H54 (cell line): ENCODE data around the gene DAPK2.
"Not testable (repeated sequence)": the region's sequence is repeated elsewhere in the genome, so short reads cannot be mapped to it uniquely, and the experiment has no call there.

Experiments used
- DNase-seq: peaks from one replicate; pipeline ENCODE4 v3.0.0; 2011; ENCODE audit warnings: low spot score, mixed read lengths; ENCODE audit not compliant: insufficient read length
- FAIRE-seq: peaks from 3 replicates; lab custom pipeline; 2011; peaks lifted over from hg19 to GRCh38; lab: Jason Lieb, UNC
- POLR2A ChIP-seq: IDR thresholded peaks from 2 replicates; pipeline ENCODE4 v1.6.1; 2011; ENCODE audit warnings: low read depth, mild to moderate bottlenecking, low read length

The DAPK2 gene

DNA sequence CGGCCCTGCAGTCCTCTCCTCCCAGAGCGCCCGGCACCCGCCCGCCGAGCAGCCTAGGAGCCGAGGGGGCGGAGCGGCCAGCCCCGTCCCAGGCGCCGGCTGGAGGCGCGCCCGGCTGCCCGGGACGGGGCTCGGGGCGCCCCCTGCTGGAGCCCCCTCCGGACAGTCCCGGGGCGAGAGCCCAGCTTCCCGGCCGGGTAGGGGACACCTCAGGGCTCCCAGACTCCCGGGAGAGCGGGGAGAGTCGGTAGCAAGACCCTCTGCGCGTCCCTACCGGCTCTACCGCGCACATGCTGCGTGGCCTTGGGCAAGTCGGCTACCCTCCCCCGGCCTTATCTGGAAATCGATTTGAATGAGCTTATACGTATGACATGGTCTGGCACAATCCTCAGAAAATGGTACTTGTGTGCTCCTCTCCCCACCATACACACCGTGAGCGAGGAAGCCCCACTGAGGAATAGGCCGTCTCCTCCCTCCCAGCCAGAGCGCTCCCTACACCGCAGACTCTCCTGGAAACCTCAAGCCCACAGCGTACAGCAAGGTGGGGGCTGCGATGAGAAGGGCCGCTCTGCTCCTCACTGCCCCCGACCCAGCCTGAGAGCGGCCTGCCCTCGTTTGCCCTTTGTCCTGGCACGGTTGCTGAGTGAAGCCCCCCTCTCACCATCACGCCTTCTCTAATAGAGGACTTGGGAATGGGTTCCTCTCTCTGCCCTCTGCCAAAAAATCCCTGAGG is at the start of gene DAPK2:
TSS of gene DAPK2 (minus strand) at position 65 of the 733 bp plus-strand sequence. CDS start 6,224 bp downstream, outside the sequence.
- DNase-seq (peak; percentile 70), FAIRE-seq (no peak)
- 0 out of 2 replicates have a peak, but pooled peaks have one; percentile 18 for TF ChIP-seq POLR2A

DNA sequence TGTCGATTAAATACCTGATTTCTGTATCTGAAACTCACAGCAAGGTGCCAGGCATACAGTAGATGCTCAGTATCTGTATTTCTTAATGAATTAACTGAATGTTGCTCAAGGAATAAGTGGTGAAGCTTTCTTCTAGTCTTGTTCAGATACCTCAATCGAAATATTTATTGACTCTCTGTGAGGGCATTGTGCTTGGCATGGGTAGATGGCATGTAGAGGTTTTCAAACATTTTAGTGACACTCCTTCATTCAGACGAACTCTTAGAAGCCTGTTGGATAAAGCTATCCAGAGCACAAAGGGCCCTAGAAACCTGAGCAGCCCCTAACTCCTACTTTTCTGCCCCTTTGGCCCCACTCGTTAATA is 49.1 kb upstream of the DAPK2 start:
- FAIRE-seq (no peak), DNase-seq (no peak)
- TF ChIP-seq POLR2A, result no peak

DNA sequence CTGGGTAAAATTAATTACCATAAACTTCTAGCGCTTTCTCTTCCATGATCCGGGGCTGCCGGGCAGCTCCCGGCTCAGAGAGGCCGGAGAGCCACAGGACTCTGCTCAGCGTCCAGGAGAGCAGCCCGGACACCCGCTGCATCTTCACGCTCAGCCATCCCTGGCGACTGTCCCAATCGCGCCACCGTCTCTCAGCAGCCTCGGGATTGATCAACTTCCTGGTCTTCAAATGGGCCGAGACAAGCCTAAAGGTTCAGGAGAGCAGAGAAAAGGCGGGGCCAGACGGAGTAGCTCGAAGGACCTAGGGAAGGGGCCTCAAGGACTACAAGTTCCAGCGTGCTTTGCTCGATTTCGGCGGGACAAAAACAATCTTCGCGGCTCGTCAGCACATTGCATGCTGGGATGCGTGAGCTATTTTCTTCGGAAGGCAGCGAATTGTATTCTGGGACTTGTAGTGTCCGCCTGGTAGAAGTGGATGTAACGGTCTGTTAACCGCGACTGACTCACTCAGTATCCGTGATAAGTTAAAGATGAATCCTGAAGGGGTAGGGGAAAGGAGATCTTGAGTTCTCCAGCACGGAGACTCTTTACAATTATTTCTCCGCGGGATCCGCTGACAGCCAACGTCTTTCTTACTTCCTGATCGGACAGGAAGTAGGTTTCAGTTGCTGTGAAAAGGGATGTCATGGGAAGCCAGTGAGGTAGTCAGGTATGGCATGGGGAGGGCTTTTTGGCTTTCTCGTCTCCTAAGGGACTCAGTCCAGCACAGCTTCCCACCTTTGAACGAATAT is 47.5 kb upstream of the DAPK2 start, which contains the start of gene CIAO2A:
TSS of gene CIAO2A (minus strand) at position 212 of the 791 bp plus-strand sequence. CDS start at position 142, 70 bp downstream.
- FAIRE-seq (peak; percentile 65), DNase-seq (peak; percentile 70)
- TF ChIP-seq POLR2A, result peak; percentile 87

DNA sequence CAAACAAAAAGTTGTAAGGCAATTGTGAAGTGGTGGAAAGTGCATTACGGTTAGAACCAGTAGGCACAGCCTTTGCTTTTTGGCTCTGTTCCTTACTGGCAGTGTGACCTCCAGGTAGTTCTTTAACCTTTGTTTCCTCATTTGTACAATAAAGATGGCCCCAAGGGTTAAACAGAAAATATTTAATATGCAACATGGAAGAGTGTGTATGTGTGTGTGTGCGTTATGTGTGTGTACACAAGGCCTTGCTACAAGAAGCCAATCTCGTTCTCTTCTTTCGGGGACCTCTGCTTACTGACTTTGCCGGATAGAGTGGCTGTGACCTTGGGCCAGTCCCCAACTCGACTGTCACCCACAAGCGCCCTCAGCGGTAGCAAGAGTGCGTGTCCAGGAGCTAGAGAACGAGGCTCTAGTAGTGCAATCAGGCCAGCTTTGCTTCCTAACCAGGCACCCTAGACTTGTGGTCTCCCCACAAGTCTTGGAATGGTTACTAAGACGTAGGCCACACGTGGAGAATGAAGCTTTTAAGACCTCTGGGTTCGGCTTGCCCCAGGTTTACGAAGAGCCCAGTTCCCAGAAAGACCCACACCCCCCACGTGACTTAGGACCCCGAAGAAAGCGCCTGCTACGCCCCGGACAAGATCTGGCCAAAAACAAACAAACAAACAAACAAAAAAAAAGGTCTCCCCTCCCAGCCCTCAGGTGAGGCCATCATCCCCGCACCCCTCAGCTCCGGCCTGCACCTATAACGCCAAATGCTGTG is 46.8 kb upstream of the DAPK2 start:
- FAIRE-seq (no peak), DNase-seq (peak; percentile 15)

DNA sequence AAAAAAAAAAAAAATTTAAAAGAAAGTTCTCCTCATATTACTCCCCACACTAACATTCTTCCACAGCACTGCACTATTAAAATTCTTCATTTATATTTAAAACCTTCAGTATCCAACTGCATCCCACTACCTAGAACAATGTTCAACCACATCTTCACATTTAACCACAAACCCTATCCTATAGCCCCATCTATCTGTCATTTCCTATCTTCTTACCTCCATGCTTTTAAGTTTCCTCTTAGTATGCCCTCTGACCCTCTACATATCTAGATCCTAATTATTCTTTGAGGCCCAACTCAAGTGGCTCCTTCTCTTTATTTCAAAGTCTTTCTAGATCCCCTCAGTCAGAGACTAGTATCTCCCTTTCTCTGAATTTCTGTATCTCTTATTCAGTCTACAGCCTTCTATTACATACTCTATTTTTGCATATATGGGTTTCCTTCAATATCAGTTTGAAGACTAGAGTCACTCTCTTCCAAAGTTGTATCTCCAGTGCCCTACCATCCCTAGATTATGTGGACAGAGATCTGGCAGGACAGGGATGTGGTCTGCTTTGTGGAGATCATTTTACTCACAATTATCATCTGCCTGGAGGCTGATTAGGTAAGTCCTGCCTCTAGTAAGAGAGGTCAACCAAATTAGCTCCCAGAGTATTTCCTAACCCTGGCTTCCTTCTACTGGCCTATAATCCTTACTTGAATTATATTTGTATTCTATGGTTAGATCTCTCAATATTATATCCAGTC is 46.0 kb upstream of the DAPK2 start:
- FAIRE-seq (no peak), DNase-seq (no peak)
- TF ChIP-seq POLR2A, result no peak

More for the DNA sequence above, 46.8 kb upstream of the DAPK2 start:
- no peak for TF ChIP-seq POLR2A

DNA sequence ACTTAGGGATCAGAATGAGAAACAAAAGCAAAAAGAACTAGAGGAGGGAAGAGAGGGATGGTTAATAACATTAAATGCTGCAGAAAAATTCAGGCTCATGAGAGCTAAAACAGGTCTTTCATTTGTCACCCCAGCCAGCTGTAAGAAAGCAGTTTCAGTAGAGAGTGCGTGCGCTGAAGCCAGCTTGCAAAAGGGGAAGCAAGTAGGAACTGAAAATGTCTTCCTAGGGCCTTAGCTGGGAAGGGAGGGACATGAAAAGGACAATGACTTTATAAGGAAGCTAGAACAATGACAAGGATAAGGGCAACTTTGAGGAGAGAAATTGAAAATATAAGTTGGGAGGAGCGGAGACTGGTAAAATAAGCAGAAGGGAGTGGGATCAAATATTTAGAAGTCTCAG is 44.2 kb upstream of the DAPK2 start:
- TF ChIP-seq POLR2A, result no peak
- FAIRE-seq, result no peak
- no peak for DNase-seq

DNA sequence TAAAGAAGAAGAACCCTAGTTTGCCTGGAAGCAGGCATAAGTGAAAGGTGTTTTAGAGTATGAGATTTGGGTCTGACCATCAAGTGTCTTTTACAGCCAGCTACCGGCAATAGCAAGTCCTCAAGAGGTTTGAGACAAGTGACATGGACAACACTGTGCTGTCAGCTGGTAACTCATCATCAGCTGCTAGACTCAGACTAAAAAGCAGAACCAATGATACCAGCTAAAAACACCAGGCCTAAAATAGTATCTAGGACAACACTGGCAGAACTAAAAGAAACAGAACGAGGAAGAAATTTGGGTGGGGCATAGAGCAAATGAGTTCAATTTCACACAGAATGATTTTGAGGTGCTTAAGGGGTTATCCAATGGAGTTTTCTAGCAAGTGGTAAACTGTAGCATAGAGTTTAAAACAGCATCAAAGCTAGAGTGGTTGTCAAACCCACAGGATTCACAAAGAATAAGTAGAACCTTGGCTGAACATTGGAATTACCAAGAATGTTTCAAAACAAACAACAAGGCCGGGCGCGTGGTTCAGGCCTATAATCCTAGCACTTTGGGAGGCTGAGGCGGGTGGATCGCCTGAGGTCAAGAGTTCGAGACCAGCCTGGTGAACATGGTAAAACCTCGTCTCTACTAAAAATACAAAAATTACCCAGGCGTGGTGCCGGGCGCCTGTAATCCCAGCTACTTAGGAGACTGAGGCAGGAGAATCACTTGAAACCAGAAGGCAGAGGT is 43.4 kb upstream of the DAPK2 start:
- no peak for DNase-seq
- TF ChIP-seq POLR2A, result no peak
- FAIRE-seq, result no peak

DNA sequence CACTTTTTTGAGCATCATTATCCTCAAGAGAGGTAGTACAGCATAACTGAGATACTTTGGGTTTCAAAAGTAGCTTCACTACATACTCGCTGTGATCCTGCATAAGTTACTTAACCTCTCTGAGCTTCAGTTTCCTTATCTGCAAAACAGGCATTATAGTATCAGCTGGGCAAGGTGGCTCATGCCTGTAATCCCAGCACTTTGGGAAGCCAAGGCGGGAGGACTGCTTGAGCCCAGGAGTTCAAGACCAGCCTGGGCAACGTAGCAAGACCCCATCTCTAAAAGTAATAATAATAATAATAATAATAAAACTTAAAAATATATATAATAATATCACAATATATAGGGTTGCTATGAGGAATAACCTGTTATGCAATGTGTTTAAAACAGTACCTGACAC is 36.5 kb upstream of the DAPK2 start:
- no peak for FAIRE-seq
- DNase-seq, result no peak
- no peak for TF ChIP-seq POLR2A

DNA sequence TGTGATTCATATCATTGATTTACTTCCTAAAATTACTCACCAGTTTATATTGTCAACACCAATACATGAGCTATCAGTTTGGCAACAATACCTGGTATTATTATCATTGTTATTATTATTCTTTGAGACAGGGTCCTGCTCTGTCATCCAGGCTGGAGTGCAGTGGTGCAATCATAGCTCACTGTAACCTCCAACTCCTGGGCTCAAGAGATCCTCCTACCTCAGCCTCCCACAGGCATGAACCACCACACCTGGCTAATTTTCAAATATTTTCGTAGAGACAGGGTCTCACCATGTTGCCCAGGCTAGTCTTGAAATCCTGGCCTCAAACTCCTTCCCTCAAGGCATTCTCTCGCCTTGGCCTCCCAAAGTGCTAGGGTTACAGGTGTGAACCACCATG is 27.2 kb upstream of the DAPK2 start:
- FAIRE-seq, DNase-seq: not testable (repeated sequence)

DNA sequence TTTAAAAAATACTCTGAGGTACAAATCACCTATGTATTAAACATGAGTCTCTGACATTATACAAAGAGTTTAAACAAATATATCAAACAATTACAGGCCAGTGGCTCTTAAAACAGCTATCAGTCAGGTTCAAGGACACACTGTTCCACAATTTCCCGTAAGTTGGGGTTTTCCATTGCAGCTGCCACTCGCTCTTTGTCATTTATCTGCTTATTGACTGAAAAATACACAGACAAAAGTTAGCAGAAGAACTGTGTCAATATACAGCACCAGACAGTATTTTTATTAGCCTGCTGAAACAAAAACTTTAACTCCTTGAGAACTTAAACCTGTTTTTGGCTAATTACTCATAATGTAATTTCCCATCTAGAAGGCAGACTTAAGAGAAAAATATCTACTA is 26.5 kb upstream of the DAPK2 start:
- no peak for FAIRE-seq
- no peak for DNase-seq
- no peak for TF ChIP-seq POLR2A

DNA sequence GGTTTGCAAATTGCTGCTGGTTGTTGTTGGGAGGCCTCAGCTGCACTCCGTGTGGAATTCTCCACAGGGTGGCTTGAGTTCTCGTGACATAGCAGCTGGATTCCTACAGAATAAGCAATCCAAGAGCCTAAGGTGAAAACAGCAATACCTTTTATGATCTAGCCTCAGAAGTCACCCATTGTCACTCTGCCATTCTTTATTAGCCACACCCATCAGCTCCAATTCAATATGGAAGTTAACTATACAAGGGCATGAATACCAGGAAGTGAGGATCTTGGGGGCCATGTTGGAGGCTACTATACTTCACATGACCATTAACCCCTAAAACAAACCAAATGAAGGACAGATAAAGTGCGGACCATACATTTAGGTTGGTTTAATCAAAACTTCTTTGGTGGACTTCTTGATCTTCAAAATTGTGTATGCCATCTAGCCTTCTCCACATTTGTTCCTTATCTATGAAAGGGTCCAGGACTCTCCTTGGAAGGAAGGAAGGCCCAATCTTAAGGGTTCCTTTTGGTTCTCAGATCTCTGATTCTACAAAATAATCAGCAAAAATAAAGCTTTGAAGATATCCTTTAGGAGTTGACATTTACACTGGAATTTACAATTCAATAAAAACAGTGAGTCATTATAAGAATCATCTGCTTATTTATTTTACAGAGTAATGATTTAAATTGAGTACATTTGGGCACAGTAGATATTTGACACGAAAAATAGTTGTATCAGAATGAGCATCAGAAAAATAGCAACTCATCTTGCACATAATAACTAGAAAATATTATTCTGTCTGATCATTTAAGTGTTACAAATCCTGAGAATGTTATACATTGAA is 25.9 kb upstream of the DAPK2 start:
- DNase-seq, result no peak

More for the DNA sequence above, 25.9 kb upstream of the DAPK2 start:
- no peak for TF ChIP-seq POLR2A
- FAIRE-seq, result no peak
